GM06990 (cell line): ENCODE data around the gene ARTN.

ENCODE experiments used
- DNase-seq: peaks from one replicate; pipeline ENCODE4 v3.0.0-alpha.2; 2011; ENCODE audit not compliant: insufficient read length; ENCODE audit errors: extremely low read depth
- H3K27me3 ChIP-seq: replicated peaks from 2 replicates; pipeline ENCODE4 v1.6.0; 2011; ENCODE audit warnings: low read length; ENCODE audit not compliant: control insufficient read depth, insufficient read depth
- H3K36me3 ChIP-seq: 2 replicates; pipeline ENCODE4 v1.5.1; 2011; ENCODE audit warnings: low read length; ENCODE audit not compliant: control insufficient read depth, insufficient read depth
- H3K4me3 ChIP-seq: replicated peaks from 2 replicates; pipeline ENCODE4 v1.5.1; 2011; ENCODE audit warnings: low read depth, mild to moderate bottlenecking, control low read depth, low read length
- TF ChIP-seq, protein P1 (sequence below): IDR thresholded peaks from 2 replicates; pipeline ENCODE4 v1.5.1; 2011; ENCODE audit warnings: low read length, control low read depth, mild to moderate bottlenecking, inconsistent platforms; ENCODE audit not compliant: insufficient read depth, poor library complexity, severe bottlenecking

The ARTN gene, protein sequence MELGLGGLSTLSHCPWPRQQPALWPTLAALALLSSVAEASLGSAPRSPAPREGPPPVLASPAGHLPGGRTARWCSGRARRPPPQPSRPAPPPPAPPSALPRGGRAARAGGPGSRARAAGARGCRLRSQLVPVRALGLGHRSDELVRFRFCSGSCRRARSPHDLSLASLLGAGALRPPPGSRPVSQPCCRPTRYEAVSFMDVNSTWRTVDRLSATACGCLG

DNA sequence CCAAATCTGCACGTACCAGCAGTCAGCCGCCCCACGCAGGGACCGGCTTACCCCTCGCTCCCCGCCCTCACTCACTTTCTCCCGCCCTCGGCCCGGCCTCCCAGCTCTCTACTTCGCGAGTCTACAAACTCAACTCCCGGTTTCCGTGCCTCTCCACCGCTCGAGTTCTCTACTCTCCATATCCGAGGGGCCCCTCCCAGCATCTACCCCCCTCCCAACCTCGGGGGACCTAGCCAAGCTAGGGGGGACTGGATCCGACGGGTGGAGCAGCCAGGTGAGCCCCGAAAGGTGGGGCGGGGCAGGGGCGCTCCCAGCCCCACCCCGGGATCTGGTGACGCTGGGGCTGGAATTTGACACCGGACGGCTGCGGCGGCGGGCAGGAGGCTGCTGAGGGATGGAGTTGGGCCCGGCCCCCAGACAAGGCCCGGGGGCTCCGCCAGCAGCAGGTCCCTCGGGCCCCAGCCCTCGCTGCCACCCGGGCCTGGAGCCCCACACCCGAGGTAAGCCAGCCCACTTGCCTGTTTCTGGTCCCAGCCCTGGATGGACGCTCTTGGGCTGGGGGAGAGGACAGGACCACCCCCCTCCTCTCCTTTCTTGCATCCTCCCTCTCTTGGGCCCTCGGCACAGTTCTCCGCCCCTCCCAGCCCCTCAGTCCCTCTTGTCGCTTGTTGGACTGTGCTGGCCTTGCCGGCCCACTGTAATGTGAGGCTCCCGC, at the start of gene ARTN:
ARTN (plus strand) TSS at position 416 of the 715 bp plus-strand sequence. CDS start 1,856 bp downstream, outside the sequence.
- TF ChIP-seq, protein P1, sequence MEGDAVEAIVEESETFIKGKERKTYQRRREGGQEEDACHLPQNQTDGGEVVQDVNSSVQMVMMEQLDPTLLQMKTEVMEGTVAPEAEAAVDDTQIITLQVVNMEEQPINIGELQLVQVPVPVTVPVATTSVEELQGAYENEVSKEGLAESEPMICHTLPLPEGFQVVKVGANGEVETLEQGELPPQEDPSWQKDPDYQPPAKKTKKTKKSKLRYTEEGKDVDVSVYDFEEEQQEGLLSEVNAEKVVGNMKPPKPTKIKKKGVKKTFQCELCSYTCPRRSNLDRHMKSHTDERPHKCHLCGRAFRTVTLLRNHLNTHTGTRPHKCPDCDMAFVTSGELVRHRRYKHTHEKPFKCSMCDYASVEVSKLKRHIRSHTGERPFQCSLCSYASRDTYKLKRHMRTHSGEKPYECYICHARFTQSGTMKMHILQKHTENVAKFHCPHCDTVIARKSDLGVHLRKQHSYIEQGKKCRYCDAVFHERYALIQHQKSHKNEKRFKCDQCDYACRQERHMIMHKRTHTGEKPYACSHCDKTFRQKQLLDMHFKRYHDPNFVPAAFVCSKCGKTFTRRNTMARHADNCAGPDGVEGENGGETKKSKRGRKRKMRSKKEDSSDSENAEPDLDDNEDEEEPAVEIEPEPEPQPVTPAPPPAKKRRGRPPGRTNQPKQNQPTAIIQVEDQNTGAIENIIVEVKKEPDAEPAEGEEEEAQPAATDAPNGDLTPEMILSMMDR = no peak
- H3K27me3 ChIP-seq = no peaks in the 10 kb centered on the region
- no peak for DNase-seq
- H3K4me3 ChIP-seq = peak within 1 kb of the TSS; percentile 10
- no peaks in the 10 kb centered on the region; the same call in 1 of the 2 replicates for H3K36me3 ChIP-seq

DNA sequence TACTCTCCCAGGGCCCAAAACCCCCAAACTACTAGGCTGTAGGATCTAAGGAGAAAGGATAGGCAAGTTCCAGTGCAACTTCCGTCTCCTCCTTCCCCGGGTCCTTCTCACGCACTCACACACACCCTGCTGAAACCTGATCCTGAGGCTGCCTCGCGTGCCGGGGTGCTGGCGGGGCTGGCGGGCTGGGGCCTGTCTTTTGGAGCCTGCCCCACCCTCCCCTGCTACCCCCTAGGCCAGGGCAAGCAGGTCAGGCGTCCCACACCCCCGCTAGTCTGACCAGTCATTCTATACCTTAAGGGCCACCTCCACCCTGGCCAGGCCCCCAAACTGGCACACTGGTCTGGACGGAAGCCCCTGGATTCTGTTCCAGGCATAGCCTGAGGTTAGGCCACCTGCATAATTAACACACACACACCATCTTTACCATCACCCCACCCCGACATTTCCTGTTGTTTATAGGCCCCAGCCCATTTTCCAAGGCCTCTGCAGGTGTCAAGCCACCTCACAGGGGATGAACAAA, 48.3 kb upstream of the ARTN start:
- no peaks in the 10 kb centered on the region; the same call in none of the 2 replicates for H3K36me3 ChIP-seq
- DNase-seq = no peak
- no peak overlapping the region for H3K4me3 ChIP-seq
- H3K27me3 ChIP-seq = no peaks in the 10 kb centered on the region
- TF ChIP-seq, protein P1 = no peak

DNA sequence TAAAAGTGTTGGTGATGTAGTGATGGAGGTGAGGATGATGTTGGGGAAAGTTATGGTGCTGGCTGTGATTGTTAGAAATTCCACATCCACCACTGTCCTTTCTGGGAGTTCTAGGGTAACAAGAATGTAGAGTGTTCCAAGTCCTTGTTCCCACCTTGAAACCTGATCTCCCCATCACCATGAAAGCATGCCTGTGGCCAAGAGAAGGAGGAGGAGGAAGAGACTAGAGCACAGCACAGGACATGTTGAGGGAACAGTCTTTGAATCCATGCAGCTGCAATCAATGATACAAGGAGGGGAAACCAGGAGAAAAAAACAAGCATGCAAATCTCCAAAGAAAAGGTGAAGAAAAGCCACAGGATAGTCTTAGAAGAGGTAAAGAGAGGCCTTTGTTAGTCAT, 45.9 kb upstream of the ARTN start:
- Histone ChIP-seq H3K36me3 (no peaks in the 10 kb centered on the region; the same call in 1 of the 2 replicates), H3K4me3 (no peak overlapping the region), H3K27me3 (no peaks in the 10 kb centered on the region)
- TF ChIP-seq, protein P1 = no peak
- DNase-seq = no peak

DNA sequence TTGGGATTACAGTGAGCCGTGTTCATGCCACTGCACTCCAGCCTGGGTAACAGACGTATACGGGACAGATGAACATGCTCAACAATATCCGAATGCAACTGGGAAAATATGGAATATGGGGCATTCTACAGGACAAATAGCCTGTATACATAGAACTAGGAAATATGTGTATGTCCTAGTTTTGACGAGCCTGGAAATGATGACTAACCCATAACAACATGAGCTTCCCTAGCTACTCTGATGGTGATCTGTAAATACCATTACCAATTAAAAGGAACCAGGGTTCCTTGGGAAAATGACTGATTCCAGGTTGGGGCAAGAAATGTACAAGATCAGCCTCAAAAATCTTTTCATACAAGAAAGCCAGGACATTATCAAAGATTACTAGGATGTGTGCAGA, 42.8 kb upstream of the ARTN start:
- peaks cover 4% of the 10 kb centered on the region for H3K36me3 ChIP-seq
- H3K4me3 ChIP-seq = no peak overlapping the region
- DNase-seq = no peak
- H3K27me3 ChIP-seq = no peaks in the 10 kb centered on the region
- TF ChIP-seq, protein P1 = no peak

DNA sequence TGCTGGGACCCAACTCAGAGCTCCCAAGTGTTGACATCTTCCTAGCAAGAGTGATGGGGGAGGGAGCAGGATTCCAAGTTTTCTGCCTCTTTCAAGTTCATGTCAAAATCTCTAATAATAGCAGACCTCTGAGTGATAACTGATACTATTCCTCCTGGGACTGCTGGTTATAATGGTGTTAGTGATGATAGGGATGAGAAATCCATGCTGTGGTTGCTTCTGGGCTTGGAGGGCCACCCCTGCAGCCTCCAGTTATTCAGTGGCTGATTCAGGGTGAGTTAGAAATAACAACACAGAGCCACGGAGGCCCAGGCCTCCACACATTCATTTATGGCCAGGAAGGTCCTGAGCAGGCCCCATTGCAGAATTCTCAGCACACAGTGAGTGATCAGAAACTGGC, 40.6 kb upstream of the ARTN start:
- no peaks in the 10 kb centered on the region for H3K27me3 ChIP-seq
- TF ChIP-seq, protein P1 = no peak
- no peak for DNase-seq

More for the DNA sequence above, 40.6 kb upstream of the ARTN start:
- Histone ChIP-seq H3K4me3 (no peak overlapping the region), H3K36me3 (peaks cover 6% of the 10 kb centered on the region)
